Loucy (cell line): ENCODE data around the gene TOE1.

Experiments used
- CTCF ChIP-seq: fragments of 200-600 bp; sonication (generic); conservative IDR thresholded peaks from 2 replicates; pipeline ENCODE4 v1.5.1; 2014; ENCODE audit warnings: mild to moderate bottlenecking, antibody characterized with exemption, low read length
- EZH2phosphoT487 ChIP-seq: fragments of 200-600 bp; IDR thresholded peaks from 2 replicates; pipeline ENCODE4 v1.6.1; 2018; ENCODE audit warnings: antibody characterized with exemption, mild to moderate bottlenecking, moderate library complexity, borderline replicate concordance

- TF ChIP-seq CTCF (no peak), EZH2phosphoT487 (no peak)
Measured at GRCh38 chr1:45299296-45299695, 40.7 kb upstream of the TOE1 start.
